Muscle of leg (tissue), 11 donors: Measurements from ENCODE around the gene NPAS2. TPM values are rescaled to one million over a fixed set of nuclear protein-coding genes. Genes with fewer than 3 reads are reported as not detected.

Experiments used
- DNase-seq: peaks from one replicate; pipeline ENCODE4 v3.0.0; 2013
- H3K27ac ChIP-seq: one replicate; pipeline ENCODE4 v1.5.1; 2013; ENCODE audit warnings: mild to moderate bottlenecking, low read length, control low read depth
- H3K27me3 ChIP-seq: one replicate; pipeline ENCODE4 v1.6.1; 2013; ENCODE audit warnings: low read length; ENCODE audit not compliant: control insufficient read depth, insufficient read depth
- H3K36me3 ChIP-seq: one replicate; pipeline ENCODE4 v1.6.1; 2013; ENCODE audit warnings: low read length; ENCODE audit not compliant: control insufficient read depth, insufficient read depth
- H3K4me1 ChIP-seq: one replicate; pipeline ENCODE4 v1.6.1; 2013; ENCODE audit warnings: low read length; ENCODE audit not compliant: control insufficient read depth, insufficient read depth
- H3K4me3 ChIP-seq: one replicate; pipeline ENCODE4 v1.5.1; 2013; ENCODE audit warnings: low read length, control low read depth
- H3K9me3 ChIP-seq: replicated peaks from 2 replicates; pipeline ENCODE4 v1.6.1; 2013; ENCODE audit warnings: low read depth, low read length; ENCODE audit not compliant: control insufficient read depth
- WGBS: methylation state at CpG from one replicate; pipeline ENCODE4 v1.1.5; 2013; ENCODE audit warnings: missing lambda C conversion rate; ENCODE audit not compliant: insufficient coverage; 5-methylcytosine and 5-hydroxymethylcytosine counted together
- polyA plus RNA-seq, 8 donors: library from polyadenylated mRNA; unstranded; fragments of 120-200 nt; gene quantifications; one replicate each; pipeline versions ENCODE4 v1.2.1 to v1.2.3, GENCODE V29; 2013; ENCODE audit warnings: inconsistent platforms in 1 of 8, low replicate concordance in 1 of 8; ENCODE audit not compliant: insufficient read length in 8 of 8, insufficient read depth in 1 of 8
- total RNA-seq: library from RNA; stranded (reverse); fragments of 120-200 nt; gene quantifications from one replicate; pipeline ENCODE4 v1.2.4, GENCODE V29; 2013

Gene NPAS2
- total and polyA plus RNA-seq, 9 donors = 2.9 to 18.5 (median 8.9) TPM

DNA sequence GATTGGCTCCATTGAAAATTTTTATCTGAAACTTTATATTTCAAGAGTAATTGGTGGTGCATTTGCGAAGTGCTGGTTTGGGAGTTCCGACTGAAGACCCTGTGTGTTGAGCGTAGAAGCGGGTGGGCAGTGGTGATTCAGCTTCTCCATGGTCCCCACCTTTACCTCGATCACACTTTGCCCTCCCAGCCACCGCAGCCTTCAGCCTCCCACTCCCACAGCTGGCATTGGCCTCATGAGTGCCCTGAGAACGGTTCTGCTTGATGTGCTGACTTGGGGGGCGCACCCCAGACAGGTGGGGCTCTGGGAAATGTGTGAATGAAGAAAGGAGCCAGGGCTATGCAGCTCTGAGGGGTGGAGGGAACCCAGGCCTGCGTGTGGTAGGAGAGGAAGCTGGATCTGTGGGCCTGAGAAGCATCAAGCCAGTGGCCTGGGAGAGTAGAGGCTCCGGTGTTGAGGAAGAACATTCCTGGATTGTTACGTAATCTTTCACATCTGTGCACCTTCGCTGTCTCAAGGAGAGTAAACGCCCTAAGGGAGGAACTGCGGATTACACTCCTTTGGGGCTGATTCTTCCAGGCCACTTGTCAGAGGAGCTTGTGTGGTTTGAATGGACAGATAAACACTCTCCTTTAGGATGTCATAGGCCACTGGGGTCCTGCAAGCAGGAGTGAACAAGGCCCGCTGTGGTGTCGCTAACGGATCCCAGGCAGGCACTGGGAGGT lies 83.8 kb downstream of the NPAS2 start:
- Histone ChIP-seq H3K27ac (no peak overlapping the region), H3K9me3 (no peaks in the 10 kb centered on the region), H3K4me3 (no peak overlapping the region), H3K36me3 (peaks cover 2% of the 10 kb centered on the region), H3K4me1 (peaks cover 11% of the 10 kb centered on the region), H3K27me3 (no peaks in the 10 kb centered on the region)
- 61% methylated on average over 5 of the region's 17 CpGs for WGBS
- DNase-seq = no peak

DNA sequence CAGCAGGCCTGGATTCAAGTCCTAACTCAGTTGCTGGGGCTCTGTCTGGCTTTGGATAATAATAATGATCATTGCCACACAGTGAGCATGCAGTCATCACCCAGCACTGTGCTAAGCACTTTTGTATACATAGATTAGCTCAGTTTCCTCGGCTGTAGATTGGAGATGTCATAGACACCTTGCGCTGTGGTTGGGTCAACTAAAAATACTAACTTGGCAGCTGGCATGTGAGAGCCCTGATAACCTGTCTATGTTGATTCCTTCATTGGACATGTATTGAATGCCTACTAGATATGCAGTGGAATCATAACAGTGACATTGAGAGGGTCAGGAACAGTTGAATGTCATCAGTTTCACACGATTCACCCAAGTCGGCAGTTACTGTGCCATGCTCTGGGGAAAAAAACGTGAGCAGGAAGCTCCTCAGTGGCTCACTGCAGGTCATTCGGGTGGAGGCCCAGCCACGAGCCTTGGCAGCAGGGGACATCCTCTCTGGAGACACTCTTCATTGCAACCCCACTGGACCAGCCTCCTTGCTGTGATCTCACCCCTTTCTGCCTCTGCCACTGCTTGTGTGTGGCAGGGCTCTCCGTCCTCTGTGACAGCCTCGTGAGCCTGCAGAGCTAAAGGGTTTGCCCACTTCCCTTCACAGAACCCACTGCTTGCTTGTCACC lies 85.3 kb downstream of the NPAS2 start:
- Histone ChIP-seq H3K9me3 (no peaks in the 10 kb centered on the region), H3K4me3 (no peak overlapping the region), H3K27ac (no peak overlapping the region), H3K36me3 (peaks cover 2% of the 10 kb centered on the region), H3K27me3 (no peaks in the 10 kb centered on the region), H3K4me1 (peaks cover 13% of the 10 kb centered on the region)
- 71% methylated on average over 9 of the region's 9 CpGs for WGBS
- no peak for DNase-seq

DNA sequence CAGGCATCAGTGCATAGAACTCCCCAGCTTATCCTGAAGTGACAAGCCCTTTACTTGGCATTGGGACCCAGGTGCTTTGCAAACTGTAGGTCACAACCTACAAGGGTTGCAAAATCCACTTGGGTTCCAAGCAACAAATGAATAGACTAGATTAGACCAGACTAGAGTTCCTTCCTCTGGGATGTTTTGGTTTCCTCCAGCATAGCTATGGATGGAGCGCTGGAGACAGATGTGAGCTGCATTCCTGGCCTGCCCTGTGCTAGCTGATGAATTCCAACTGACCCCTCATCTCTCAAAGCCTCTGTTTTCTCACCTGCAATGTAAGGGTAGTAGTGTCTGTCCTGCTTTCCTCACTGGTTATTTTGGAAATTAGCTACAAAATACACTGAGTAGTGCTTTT lies 86.2 kb downstream of the NPAS2 start:
- H3K27ac ChIP-seq = no peak overlapping the region
- 50% methylated on average over 1 of the region's 1 CpG for WGBS
- peaks cover 13% of the 10 kb centered on the region for H3K4me1 ChIP-seq
- no peaks in the 10 kb centered on the region for H3K27me3 ChIP-seq
- DNase-seq = no peak
- H3K4me3 ChIP-seq = no peak overlapping the region
- H3K9me3 ChIP-seq = no peaks in the 10 kb centered on the region
- H3K36me3 ChIP-seq = peaks cover 2% of the 10 kb centered on the region

DNA sequence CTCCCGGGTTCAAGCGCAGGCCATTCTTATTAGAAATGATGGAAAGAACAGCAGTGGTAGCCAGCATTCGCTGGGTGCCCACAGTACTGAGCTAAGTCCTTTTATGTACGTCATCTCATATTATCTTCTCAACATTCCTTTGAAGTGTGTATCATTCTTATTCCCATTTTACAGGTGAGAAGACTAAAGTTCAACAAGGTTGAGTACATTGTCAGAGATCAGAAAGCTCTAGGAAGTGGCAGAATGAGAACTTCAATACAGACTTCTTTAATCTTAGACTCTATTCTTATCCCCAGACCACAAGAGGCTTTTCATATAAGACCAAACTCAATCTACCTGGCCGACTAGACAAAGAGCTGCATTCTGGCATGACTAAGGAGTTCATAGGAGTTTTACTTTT lies 86.7 kb downstream of the NPAS2 start:
- Histone ChIP-seq H3K36me3 (peaks cover 2% of the 10 kb centered on the region), H3K4me1 (peaks cover 13% of the 10 kb centered on the region), H3K27me3 (no peaks in the 10 kb centered on the region), H3K4me3 (no peak overlapping the region), H3K9me3 (no peaks in the 10 kb centered on the region), H3K27ac (no peak overlapping the region)
- DNase-seq = no peak
- WGBS = 100% methylated on average over 2 of the region's 5 CpGs

DNA sequence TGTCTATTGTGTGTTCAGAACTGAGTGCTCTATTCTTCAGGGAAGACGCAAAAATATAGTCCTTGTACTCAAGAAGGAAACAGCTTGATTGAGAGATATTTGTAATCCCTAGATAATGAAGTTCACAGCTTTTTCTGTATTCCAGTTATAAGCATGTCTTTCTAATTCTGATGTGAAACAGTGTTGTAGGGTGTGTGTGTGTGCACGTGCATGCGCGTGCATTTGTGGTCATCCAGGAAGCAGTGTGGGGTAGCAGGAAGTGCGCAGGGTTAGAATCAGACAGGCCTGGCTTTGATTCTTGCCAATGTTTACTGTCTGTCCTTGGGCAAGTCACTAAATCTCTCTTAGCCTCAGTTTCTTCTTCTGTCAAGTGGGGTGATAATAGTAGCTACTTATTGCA lies 87.9 kb downstream of the NPAS2 start:
- H3K36me3 ChIP-seq = peaks cover 4% of the 10 kb centered on the region
- no peak overlapping the region for H3K4me3 ChIP-seq
- H3K4me1 ChIP-seq = peaks cover 11% of the 10 kb centered on the region
- no peaks in the 10 kb centered on the region for H3K27me3 ChIP-seq
- no peaks in the 10 kb centered on the region for H3K9me3 ChIP-seq
- WGBS = 54% methylated on average over 3 of the region's 5 CpGs
- no peak for DNase-seq
- H3K27ac ChIP-seq = no peak overlapping the region

DNA sequence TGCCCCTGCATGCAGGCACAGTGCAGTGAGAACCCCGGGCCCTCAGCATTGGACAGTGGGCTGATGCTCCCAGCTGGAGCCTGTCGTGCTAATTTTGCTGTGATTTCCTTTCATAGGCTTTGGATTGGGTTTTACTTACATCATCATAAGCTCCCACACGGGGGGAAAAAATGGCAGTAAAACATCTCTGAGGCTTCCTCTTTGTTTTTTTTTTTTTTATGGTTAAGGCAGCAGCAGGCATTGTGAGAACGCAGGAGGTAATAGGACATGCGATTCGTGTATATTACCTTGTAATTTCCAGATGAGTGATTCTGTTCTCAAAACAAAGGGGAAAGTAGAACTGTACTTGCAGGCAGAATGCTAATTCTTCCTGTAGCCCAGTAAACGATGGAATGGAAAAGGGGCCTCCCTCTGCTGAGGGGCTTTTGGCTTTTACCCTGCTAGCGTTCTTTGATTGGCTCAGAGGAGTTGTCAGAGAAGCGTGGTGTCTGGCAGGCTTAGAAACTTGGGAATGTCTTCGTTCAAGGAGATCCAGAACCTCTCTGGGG lies 89.7 kb downstream of the NPAS2 start:
- H3K27ac ChIP-seq = peak overlapping the region; percentile 17
- H3K36me3 ChIP-seq = peaks cover 4% of the 10 kb centered on the region
- WGBS = 21% methylated on average over 8 of the region's 10 CpGs
- DNase-seq = peak; percentile 65
- no peaks in the 10 kb centered on the region for H3K27me3 ChIP-seq
- H3K4me1 ChIP-seq = peaks cover 2% of the 10 kb centered on the region
- H3K9me3 ChIP-seq = no peaks in the 10 kb centered on the region
- no peak overlapping the region for H3K4me3 ChIP-seq

DNA sequence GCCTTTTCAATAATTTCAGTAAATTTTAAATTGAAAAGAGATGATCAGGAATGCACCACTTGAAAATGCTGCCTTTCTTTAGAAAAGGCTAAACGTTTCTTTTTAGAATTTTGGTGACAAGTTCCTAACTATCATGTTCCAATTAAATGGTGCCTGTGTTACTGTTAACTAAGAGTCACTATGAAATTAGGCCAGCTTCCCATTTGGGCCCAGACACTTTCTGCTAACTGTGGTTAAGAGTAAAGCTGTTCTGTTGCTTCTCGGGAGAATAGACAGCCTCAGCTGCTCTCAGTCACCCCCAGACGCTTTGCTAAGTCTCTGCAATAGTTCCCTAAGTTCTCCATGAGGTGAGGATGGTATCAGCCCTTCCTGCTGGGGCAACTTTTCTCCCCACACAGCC lies 90.2 kb downstream of the NPAS2 start:
- no peak for DNase-seq
- no CpG with 5 or more reads among the region's 3 CpGs for WGBS
- Histone ChIP-seq H3K4me1 (peaks cover 2% of the 10 kb centered on the region), H3K36me3 (peaks cover 4% of the 10 kb centered on the region), H3K27ac (peak overlapping the region; percentile 17), H3K27me3 (no peaks in the 10 kb centered on the region), H3K4me3 (no peak overlapping the region), H3K9me3 (no peaks in the 10 kb centered on the region)

DNA sequence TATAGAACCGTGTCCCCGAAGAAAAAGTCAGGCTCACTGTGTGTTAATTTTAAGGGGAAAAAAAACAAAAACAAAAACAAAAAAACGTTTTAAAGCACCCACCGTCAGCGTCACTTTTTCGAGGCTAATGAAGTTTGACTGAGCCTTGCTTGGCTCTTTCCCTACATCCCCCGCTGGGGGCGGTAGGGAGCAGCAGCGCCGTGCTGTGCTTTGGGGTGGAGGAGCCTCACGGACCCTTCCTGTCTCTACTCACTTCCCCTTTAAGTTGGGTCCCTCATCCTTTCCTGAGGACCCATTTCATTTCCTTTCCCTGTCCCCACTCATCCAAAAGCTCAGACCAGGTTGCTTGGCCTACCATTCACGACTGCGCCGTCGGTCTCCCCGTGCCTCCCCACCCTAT lies 99.4 kb downstream of the NPAS2 start:
- H3K4me3 ChIP-seq = no peak overlapping the region
- no peak overlapping the region for H3K27ac ChIP-seq
- 54% methylated on average over 12 of the region's 16 CpGs for WGBS
- no peak for DNase-seq
- H3K36me3 ChIP-seq = no peaks in the 10 kb centered on the region
- no peaks in the 10 kb centered on the region for H3K27me3 ChIP-seq
- no peaks in the 10 kb centered on the region for H3K4me1 ChIP-seq
- H3K9me3 ChIP-seq = no peaks in the 10 kb centered on the region

DNA sequence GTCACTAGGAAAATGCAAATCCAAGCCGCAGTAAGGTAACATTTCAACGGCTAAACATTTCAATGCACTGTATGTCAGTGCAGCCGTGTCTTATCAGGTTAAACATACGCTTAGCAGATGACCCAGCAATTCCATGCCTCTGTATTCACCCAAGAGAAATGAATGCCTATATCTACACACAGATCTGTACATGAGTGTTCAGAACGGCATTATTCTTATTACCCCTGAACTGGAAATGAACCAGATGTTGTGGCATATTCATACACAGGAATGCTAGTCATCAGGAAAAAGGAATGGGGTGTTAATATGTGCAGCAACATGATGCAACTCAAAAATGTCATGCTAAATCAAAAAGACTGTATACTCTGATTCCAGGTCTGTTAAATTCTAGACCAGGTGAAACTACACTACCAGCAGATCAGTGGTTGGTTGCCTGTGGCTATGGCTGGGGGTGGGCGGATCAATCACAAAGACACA lies 101.8 kb downstream of the NPAS2 start:
- Histone ChIP-seq H3K4me1 (no peaks in the 10 kb centered on the region), H3K36me3 (no peaks in the 10 kb centered on the region), H3K9me3 (no peaks in the 10 kb centered on the region), H3K27me3 (peaks cover 4% of the 10 kb centered on the region), H3K27ac (no peak overlapping the region), H3K4me3 (no peak overlapping the region)
- DNase-seq = no peak
- 52% methylated on average over 3 of the region's 6 CpGs for WGBS

DNA sequence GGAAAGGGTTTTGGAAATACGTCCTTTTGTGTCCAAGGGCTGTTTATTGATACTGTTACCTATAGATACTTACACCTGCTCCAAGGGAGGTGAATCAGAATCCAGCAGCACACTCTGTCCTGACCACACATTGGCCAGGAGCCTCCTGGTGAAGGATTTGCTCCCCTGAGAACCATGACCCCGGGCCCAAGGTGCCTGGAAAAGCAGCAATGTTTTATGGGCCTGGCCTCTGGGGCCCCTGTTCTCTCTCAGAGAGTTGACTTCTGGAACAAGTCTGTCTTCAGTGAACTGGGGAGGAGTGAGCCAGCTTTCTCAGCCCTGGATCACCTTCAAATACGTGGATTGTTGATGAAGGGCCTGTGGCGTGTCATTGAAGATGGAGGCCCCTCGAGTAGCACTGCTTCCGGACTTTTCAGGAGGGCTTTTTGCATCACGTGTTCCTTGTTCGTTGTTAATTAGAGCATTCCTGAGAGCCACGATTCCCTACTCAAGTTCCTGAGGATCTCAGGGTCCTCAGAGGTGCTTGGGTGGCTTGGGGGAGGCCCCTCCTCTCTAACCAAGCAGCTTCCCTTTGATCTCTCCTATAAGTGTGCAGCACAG lies 103.6 kb downstream of the NPAS2 start:
- 82% methylated on average over 5 of the region's 9 CpGs for WGBS
- Histone ChIP-seq H3K4me3 (no peak overlapping the region), H3K27ac (no peak overlapping the region), H3K9me3 (no peaks in the 10 kb centered on the region), H3K36me3 (no peaks in the 10 kb centered on the region), H3K4me1 (peaks cover 3% of the 10 kb centered on the region), H3K27me3 (peaks cover 4% of the 10 kb centered on the region)
- DNase-seq = no peak
